Ishikawa (cell line): ENCODE results near the gene GALP.

ENCODE experiments used
- CEBPB ChIP-seq: IDR thresholded peaks from 2 replicates; pipeline ENCODE4 v1.6.1; 2012
- CREB1 ChIP-seq: IDR thresholded peaks from 2 replicates; pipeline ENCODE4 v1.6.1; 2012; ENCODE audit warnings: low read depth
- EGR1 ChIP-seq: IDR thresholded peaks from 2 replicates; pipeline ENCODE4 v1.6.1; 2012
- EP300 ChIP-seq: IDR thresholded peaks from 2 replicates; pipeline ENCODE4 v1.6.1; 2012; ENCODE audit warnings: borderline replicate concordance
- FOXM1 ChIP-seq: IDR thresholded peaks from 2 replicates; pipeline ENCODE4 v1.6.1; 2012; ENCODE audit warnings: low read depth, borderline replicate concordance
- NFIC ChIP-seq: IDR thresholded peaks from 2 replicates; pipeline ENCODE4 v1.6.1; 2012
- RAD21 ChIP-seq: IDR thresholded peaks from 2 replicates; pipeline ENCODE4 v1.6.1; 2012; ENCODE audit warnings: low read depth
- TAF1 ChIP-seq: IDR thresholded peaks from 2 replicates; pipeline ENCODE4 v1.6.1; 2012; ENCODE audit warnings: low read depth, mild to moderate bottlenecking
- TCF12 ChIP-seq: IDR thresholded peaks from 2 replicates; pipeline ENCODE4 v1.6.1; 2012; ENCODE audit warnings: low read depth
- TEAD4 ChIP-seq: IDR thresholded peaks from 2 replicates; pipeline ENCODE4 v1.6.1; 2012
- YY1 ChIP-seq: IDR thresholded peaks from 2 replicates; pipeline ENCODE4 v1.6.1; 2012; ENCODE audit warnings: low read depth
- ZBTB7A ChIP-seq: IDR thresholded peaks from 2 replicates; pipeline ENCODE4 v1.6.1; 2012; ENCODE audit warnings: low read depth
- TF ChIP-seq, protein P1 (sequence below): IDR thresholded peaks from 2 replicates; pipeline ENCODE4 v1.6.1; 2012
- TF ChIP-seq, protein P2 (sequence below): IDR thresholded peaks from 2 replicates; pipeline ENCODE4 v1.6.1; 2012
- TF ChIP-seq, protein P3 (sequence below): IDR thresholded peaks from 2 replicates; pipeline ENCODE4 v1.6.1; 2012; ENCODE audit warnings: low read depth, mild to moderate bottlenecking

Gene GALP

DNA sequence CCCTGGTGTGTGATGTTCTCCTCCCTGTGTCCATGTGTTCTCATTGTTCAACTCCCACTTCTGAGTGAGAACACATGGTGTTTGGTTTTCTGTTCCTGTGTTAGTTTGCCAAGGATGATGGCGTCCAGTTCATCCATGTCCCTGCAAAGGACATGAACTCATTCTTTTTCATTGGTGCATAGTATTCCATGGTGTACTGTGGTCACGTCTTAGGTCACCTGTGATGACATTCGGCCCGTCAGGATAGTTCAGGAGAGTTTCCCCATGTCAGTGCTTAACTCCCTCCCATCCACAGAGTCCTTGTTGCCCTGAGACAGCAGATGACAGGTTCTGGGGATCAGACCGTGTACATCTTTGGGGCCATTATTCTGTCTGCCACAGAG lies 26.2 kb upstream of the GALP start:
- TF ChIP-seq, protein P1, sequence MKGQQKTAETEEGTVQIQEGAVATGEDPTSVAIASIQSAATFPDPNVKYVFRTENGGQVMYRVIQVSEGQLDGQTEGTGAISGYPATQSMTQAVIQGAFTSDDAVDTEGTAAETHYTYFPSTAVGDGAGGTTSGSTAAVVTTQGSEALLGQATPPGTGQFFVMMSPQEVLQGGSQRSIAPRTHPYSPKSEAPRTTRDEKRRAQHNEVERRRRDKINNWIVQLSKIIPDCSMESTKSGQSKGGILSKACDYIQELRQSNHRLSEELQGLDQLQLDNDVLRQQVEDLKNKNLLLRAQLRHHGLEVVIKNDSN = no peak
- no peak for TF ChIP-seq EGR1
- no peak for TF ChIP-seq ZBTB7A
- TF ChIP-seq TCF12 = no peak
- no peak for TF ChIP-seq TAF1
- TF ChIP-seq CEBPB = no peak
- TF ChIP-seq EP300 = no peak
- TF ChIP-seq NFIC = no peak
- TF ChIP-seq CREB1 = no peak
- no peak for TF ChIP-seq RAD21
- TF ChIP-seq YY1 = no peak
- TF ChIP-seq FOXM1 = no peak
- TF ChIP-seq, protein P2, sequence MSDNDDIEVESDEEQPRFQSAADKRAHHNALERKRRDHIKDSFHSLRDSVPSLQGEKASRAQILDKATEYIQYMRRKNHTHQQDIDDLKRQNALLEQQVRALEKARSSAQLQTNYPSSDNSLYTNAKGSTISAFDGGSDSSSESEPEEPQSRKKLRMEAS = no peak
- TF ChIP-seq TEAD4 = no peak
- TF ChIP-seq, protein P3, sequence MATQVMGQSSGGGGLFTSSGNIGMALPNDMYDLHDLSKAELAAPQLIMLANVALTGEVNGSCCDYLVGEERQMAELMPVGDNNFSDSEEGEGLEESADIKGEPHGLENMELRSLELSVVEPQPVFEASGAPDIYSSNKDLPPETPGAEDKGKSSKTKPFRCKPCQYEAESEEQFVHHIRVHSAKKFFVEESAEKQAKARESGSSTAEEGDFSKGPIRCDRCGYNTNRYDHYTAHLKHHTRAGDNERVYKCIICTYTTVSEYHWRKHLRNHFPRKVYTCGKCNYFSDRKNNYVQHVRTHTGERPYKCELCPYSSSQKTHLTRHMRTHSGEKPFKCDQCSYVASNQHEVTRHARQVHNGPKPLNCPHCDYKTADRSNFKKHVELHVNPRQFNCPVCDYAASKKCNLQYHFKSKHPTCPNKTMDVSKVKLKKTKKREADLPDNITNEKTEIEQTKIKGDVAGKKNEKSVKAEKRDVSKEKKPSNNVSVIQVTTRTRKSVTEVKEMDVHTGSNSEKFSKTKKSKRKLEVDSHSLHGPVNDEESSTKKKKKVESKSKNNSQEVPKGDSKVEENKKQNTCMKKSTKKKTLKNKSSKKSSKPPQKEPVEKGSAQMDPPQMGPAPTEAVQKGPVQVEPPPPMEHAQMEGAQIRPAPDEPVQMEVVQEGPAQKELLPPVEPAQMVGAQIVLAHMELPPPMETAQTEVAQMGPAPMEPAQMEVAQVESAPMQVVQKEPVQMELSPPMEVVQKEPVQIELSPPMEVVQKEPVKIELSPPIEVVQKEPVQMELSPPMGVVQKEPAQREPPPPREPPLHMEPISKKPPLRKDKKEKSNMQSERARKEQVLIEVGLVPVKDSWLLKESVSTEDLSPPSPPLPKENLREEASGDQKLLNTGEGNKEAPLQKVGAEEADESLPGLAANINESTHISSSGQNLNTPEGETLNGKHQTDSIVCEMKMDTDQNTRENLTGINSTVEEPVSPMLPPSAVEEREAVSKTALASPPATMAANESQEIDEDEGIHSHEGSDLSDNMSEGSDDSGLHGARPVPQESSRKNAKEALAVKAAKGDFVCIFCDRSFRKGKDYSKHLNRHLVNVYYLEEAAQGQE = no peak

DNA sequence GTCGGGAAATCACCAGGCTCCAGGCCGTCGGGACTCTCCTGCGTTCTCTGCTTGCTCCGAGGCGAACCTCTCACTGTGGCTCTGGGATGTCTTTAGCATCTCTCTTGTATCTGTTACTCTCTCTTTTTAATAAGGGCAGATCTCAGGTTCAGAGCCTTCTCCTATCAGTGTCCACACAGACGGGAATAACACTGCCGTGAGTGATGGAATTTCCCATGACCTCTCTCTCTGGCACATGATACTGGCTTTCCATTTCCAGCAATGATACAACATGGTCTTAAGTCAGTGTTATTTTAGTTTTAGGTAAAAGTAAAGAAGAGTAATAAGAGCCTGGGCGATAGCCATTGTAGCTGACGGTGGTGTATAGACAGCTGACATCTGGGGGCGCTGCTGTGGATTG lies 25.4 kb upstream of the GALP start:
- TF ChIP-seq, protein P3 = no peak
- TF ChIP-seq, protein P1 = no peak
- no peak for TF ChIP-seq EGR1
- no peak for TF ChIP-seq TAF1
- no peak for TF ChIP-seq TCF12
- no peak for TF ChIP-seq FOXM1
- no peak for TF ChIP-seq CEBPB
- TF ChIP-seq, protein P2 = no peak
- TF ChIP-seq EP300 = no peak
- no peak for TF ChIP-seq ZBTB7A
- no peak for TF ChIP-seq TEAD4

DNA sequence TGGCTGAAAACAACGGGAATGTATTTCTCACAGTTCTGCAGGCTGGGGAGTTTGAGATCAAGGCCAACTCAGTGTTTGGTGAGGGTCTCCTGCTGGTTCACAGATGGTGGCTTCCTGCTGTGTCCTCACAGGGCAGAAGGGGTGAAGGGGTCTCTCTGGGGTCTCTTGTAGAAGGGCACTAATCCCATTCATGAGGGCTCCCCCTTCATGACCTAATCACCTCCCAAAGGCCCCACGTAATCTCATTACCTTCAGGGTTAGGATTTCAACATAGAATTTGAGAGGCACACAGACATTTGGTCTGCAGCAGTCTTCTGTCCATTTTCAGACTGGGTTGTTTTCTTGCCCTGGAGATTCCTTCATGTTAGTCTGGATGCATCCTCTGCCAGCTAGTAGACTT lies 23.2 kb upstream of the GALP start:
- TF ChIP-seq EP300 (no peak), CEBPB (no peak), YY1 (no peak), RAD21 (no peak), CREB1 (no peak), FOXM1 (no peak), EGR1 (no peak), TAF1 (no peak), TEAD4 (no peak), NFIC (no peak), ZBTB7A (no peak), TCF12 (no peak)
- TF ChIP-seq, protein P1 = no peak
- TF ChIP-seq, protein P3 = no peak
- TF ChIP-seq, protein P2 = no peak

DNA sequence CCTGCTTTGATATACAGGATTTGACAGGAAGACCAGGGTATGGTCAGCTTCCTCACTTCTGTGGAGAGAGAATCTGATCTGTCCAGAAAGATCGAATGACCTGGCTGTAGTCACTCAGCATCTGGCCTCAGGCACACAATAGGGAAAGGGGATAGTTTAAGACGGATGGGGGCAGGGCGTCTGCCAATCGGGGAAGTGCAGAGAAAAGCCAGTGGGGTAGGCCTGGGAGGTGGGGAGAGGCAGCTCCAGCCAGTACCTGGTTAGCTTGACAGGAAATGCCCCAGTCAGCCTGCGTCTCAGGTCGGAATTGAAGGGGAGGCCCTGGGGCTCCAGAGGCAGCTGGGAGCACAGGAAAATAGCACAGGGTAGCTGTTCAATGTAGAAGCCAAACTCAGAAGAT lies 22.3 kb upstream of the GALP start:
- TF ChIP-seq TCF12 (no peak), NFIC (no peak), ZBTB7A (no peak), TEAD4 (no peak), TAF1 (no peak), CREB1 (no peak), YY1 (no peak), FOXM1 (no peak), RAD21 (no peak)
- TF ChIP-seq, protein P1 = no peak
- TF ChIP-seq, protein P2 = no peak
